Stimulated activated CD4-positive, alpha-beta T cell treated with anti-CD3 and anti-CD28 coated beads, Interleukin-12 subunit alpha, Interleukin-12 subunit beta, amount 100 ng/mL, for 48 hours (primary cell): ENCODE results near the gene SCUBE3.

Experiments used
- DNase-seq, 3 donors: peaks; one replicate each; pipeline ENCODE4 v3.0.0-alpha.2; 2020; ENCODE audit warnings: low read depth in 2 of 3, low spot score in 1 of 3

The SCUBE3 gene

GRCh38 chr6:35267446-35267845 lies 53.7 kb downstream of the SCUBE3 start:
- DNase-seq, result no peak

GRCh38 chr6:35267897-35268296 lies 54.1 kb downstream of the SCUBE3 start:
- DNase-seq, result no peak

- DNase-seq, result no peak
Measured at GRCh38 chr6:35272005-35272404, 58.2 kb downstream of the SCUBE3 start.

GRCh38 chr6:35273822-35274559 lies 60.2 kb downstream of the SCUBE3 start:
- no peak for DNase-seq

GRCh38 chr6:35275744-35276260 lies 62.0 kb downstream of the SCUBE3 start:
- DNase-seq, result no peak

GRCh38 chr6:35278708-35279107 lies 65.0 kb downstream of the SCUBE3 start:
- DNase-seq, result no peak

- no peak for DNase-seq
Measured at GRCh38 chr6:35280903-35281302, 67.1 kb downstream of the SCUBE3 start.

- DNase-seq, result no peak
Measured at GRCh38 chr6:35282472-35282871, 68.7 kb downstream of the SCUBE3 start.

- no peak for DNase-seq
Measured at GRCh38 chr6:35283361-35283760, 69.6 kb downstream of the SCUBE3 start.

- DNase-seq, result no peak
Measured at GRCh38 chr6:35287671-35288396, 74.1 kb downstream of the SCUBE3 start.

- DNase-seq, result no peak
Measured at GRCh38 chr6:35288834-35289233, 75.1 kb downstream of the SCUBE3 start.

GRCh38 chr6:35291491-35291890 lies 77.7 kb downstream of the SCUBE3 start:
- DNase-seq, result no peak

GRCh38 chr6:35292494-35292893 lies 78.7 kb downstream of the SCUBE3 start:
- DNase-seq, result no peak

- DNase-seq, result no peak
Measured at GRCh38 chr6:35293681-35294080, 79.9 kb downstream of the SCUBE3 start.

GRCh38 chr6:35294308-35294945 lies 80.7 kb downstream of the SCUBE3 start:
- peak in 1 of 3 donors; percentile 34 for DNase-seq

- DNase-seq, result no peak
Measured at GRCh38 chr6:35295036-35295435, 81.3 kb downstream of the SCUBE3 start.

- DNase-seq, result no peak
Measured at GRCh38 chr6:35295521-35296315, 82.0 kb downstream of the SCUBE3 start.

- no peak for DNase-seq
Measured at GRCh38 chr6:35296931-35297600, 83.3 kb downstream of the SCUBE3 start.

- peak; percentile 77 to 84 (median 80) for DNase-seq
Measured at GRCh38 chr6:35297601-35298481, 84.1 kb downstream of the SCUBE3 start, which contains the start of gene DEF6. Gene DEF6 (plus strand): TSS chr6:35297818. CDS start chr6:35297857, 39 bp downstream.
